HFFc6 (cell line): ENCODE results near the gene USP38. TPM values are rescaled to one million over a fixed set of nuclear protein-coding genes. Genes with fewer than 3 reads are reported as not detected.
A peak's percentile ranks its signal among the peaks of the same experiment; 100 is the strongest.

Experiments
- DNase-seq: peaks from one replicate; pipeline ENCODE4 v3.0.0-alpha.2; 2018
- H3K27ac Mint-ChIP-seq: 2 replicates; pipeline ENCODE4 v1.8.0; 2020; ENCODE audit warnings: mild to moderate bottlenecking, mixed read lengths
- H3K27me3 Mint-ChIP-seq: 2 replicates; pipeline ENCODE4 v1.8.0; 2021; ENCODE audit warnings: mild to moderate bottlenecking, moderate library complexity, mixed read lengths; ENCODE audit not compliant: insufficient read depth
- H3K36me3 Mint-ChIP-seq: 2 replicates; pipeline ENCODE4 v1.8.0; 2021; ENCODE audit warnings: low read depth, mixed read lengths
- H3K4me1 Mint-ChIP-seq: 2 replicates; pipeline ENCODE4 v1.8.0; 2020; ENCODE audit warnings: low read depth, mixed read lengths
- H3K4me3 Mint-ChIP-seq: 2 replicates; pipeline ENCODE4 v1.8.0; 2020; ENCODE audit warnings: mild to moderate bottlenecking, moderate library complexity, mixed read lengths
- H3K9me3 Mint-ChIP-seq: 2 replicates; pipeline ENCODE4 v1.8.0; 2020; ENCODE audit warnings: mild to moderate bottlenecking, mixed read lengths
- CTCF ChIP-seq: fragments of 200-600 bp; sonication (generic); IDR thresholded peaks from 2 replicates; pipeline ENCODE4 v1.5.0; 2021; ENCODE audit warnings: antibody characterized with exemption, mild to moderate bottlenecking
- total RNA-seq, 6 experiments: library from RNA; stranded (reverse); fragmentation: NEBNext Ultra II Directional; extraction: Animal tissue kit (Norgen Biotek cat#: 25700); gene quantifications; 2 replicates in 1 of 6; 3 replicates in 5 of 6; pipeline ENCODE4 v1.2.3, GENCODE V29; 2021

Gene USP38
- total RNA-seq, 6 experiments from 2014 or later = 13.8 to 20.4 (median 18.3) TPM

- peak; percentile 37 for DNase-seq
- peak overlapping the region; percentile 95 for H3K27ac Mint-ChIP-seq
Observed at GRCh38 chr4:143186212-143186611, 1.5 kb downstream of the USP38 start.

GRCh38 chr4:143186649-143187048, 1.9 kb downstream of the USP38 start:
- no peak for TF ChIP-seq CTCF
- Mint-ChIP-seq H3K9me3 (no peaks in the 10 kb centered on the region), H3K27me3 (no peaks in the 10 kb centered on the region), H3K27ac (peak overlapping the region; percentile 95), H3K36me3 (peaks cover 46% of the 10 kb centered on the region), H3K4me1 (peaks cover 47% of the 10 kb centered on the region), H3K4me3 (peak overlapping the region; percentile 91)
- no peak for DNase-seq

More at GRCh38 chr4:143186212-143186611, 1.5 kb downstream of the USP38 start:
- no peaks in the 10 kb centered on the region for H3K9me3 Mint-ChIP-seq
- H3K27me3 Mint-ChIP-seq = no peaks in the 10 kb centered on the region
- peaks cover 46% of the 10 kb centered on the region for H3K36me3 Mint-ChIP-seq
- H3K4me1 Mint-ChIP-seq = peaks cover 47% of the 10 kb centered on the region
- H3K4me3 Mint-ChIP-seq = peak overlapping the region; percentile 91
- TF ChIP-seq CTCF = no peak

- no peaks in the 10 kb centered on the region for H3K9me3 Mint-ChIP-seq
- peaks cover 46% of the 10 kb centered on the region for H3K36me3 Mint-ChIP-seq
- peak overlapping the region; percentile 91 for H3K4me3 Mint-ChIP-seq
- no peaks in the 10 kb centered on the region for H3K27me3 Mint-ChIP-seq
- H3K4me1 Mint-ChIP-seq = peaks cover 40% of the 10 kb centered on the region
- peak overlapping the region; percentile 25 for H3K27ac Mint-ChIP-seq
- DNase-seq = no peak
- no peak for TF ChIP-seq CTCF
Observed at GRCh38 chr4:143188136-143189088, 3.7 kb downstream of the USP38 start.

- Mint-ChIP-seq H3K27ac (peak overlapping the region; percentile 25), H3K4me3 (peak overlapping the region; percentile 91)
Observed at GRCh38 chr4:143189528-143189927, 4.8 kb downstream of the USP38 start.

GRCh38 chr4:143195581-143195980, 10.9 kb downstream of the USP38 start:
- H3K36me3 Mint-ChIP-seq = peaks cover 18% of the 10 kb centered on the region
- H3K27me3 Mint-ChIP-seq = no peaks in the 10 kb centered on the region
- H3K4me1 Mint-ChIP-seq = no peaks in the 10 kb centered on the region; the same call in 1 of the 2 replicates
- TF ChIP-seq CTCF = no peak
- DNase-seq = no peak
- no peaks in the 10 kb centered on the region for H3K9me3 Mint-ChIP-seq
- no peak overlapping the region for H3K4me3 Mint-ChIP-seq
- H3K27ac Mint-ChIP-seq = no peak overlapping the region

More at GRCh38 chr4:143189528-143189927, 4.8 kb downstream of the USP38 start:
- Mint-ChIP-seq H3K27me3 (no peaks in the 10 kb centered on the region), H3K36me3 (peaks cover 46% of the 10 kb centered on the region), H3K4me1 (peaks cover 29% of the 10 kb centered on the region), H3K9me3 (no peaks in the 10 kb centered on the region)
- no peak for TF ChIP-seq CTCF
- DNase-seq = no peak
